Measurements from ENCODE around the gene ARL3. TPM values are rescaled to one million over a fixed set of nuclear protein-coding genes. Genes with fewer than 3 reads are reported as not detected.

The ARL3 gene
- total RNA-seq, 1 experiment from 2014 or later: 16.5 TPM

DNA sequence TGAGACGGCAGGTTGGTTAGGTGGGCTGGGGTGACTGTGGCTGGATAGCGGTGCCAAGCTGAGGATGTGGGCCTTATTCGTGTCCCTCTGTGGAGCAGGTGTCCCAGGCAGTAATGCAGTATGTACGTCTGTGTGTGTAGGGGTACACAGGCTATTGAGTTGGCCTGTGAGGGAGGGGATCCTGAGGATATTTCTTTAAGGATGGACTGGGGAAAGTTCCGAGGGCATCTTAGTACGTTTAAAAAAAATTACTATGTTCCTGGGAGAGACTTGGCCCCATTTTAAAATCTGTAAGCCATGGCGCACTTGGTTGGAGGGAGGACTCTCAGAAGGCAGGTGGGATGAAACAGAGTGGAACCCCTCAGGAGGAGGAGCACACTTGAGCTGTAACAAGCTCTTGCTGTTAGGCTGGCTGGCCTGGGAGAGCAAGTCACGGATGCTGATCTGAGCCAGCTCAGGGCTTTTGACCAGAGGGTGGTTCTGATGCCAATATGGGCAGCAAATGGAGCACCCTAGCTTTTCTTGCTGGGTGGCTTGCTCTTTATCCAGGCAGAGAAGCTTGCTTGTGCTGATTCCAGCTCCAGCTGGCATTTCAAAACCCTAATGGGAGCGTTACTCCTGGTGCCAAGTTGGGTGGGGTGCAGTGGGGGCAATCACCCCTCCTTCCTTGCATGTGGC is 30.3 kb upstream of the ARL3 start:
- Histone ChIP-seq H2AK5ac (ENCODE audit: insufficient read length, low read length) (no peak overlapping the region), H3K27me3 (ENCODE audit: insufficient read depth, low read length) (no peaks in the 10 kb centered on the region), H2BK12ac (ENCODE audit: insufficient read length, low read depth, low read length) (no peak overlapping the region), H4K8ac (replicated peaks; ENCODE audit: insufficient read length, low read depth, low read length) (no peak overlapping the region), H4K5ac (ENCODE audit: insufficient read length, low read depth, low read length) (no peak overlapping the region), H3K23ac (ENCODE audit: insufficient read length, low read depth, low read length) (no peak overlapping the region), H2BK15ac (ENCODE audit: low read depth, low read length) (no peak overlapping the region), H3K56ac (ENCODE audit: insufficient read length, low read depth, low read length) (no peak overlapping the region), H3K4ac (ENCODE audit: low read depth, low read length) (no peak overlapping the region), H3K79me1 (ENCODE audit: insufficient read depth, low read depth, low read length, poor library complexity, severe bottlenecking) (no peaks in the 10 kb centered on the region), H3K18ac (ENCODE audit: insufficient read length, low read depth, low read length) (peak overlapping the region; percentile 16), H3K14ac (ENCODE audit: insufficient read depth, low read length) (0 out of 2 replicates have a peak overlapping the region, but pooled peaks have one; percentile 25), H2BK5ac (ENCODE audit: insufficient read length, low read length) (no peak overlapping the region), H2BK20ac (ENCODE audit: low read depth, low read length, poor library complexity, severe bottlenecking) (no peak overlapping the region), H3K4me1 (ENCODE audit: insufficient read depth, low read length) (peaks cover 4% of the 10 kb centered on the region; the same call in 1 of the 2 replicates), H4K91ac (ENCODE audit: insufficient read length, low read depth, low read length) (no peak overlapping the region), H4K20me1 (ENCODE audit: control insufficient read depth, insufficient read depth, insufficient read length) (no peaks in the 10 kb centered on the region), H2AFZ (ENCODE audit: low read length) (no peak overlapping the region), H3K27ac (ENCODE audit: insufficient read length, low read depth, low read length) (no peak overlapping the region), H3K9me3 (ENCODE audit: control insufficient read depth, low read depth, low read length) (no peaks in the 10 kb centered on the region), H3K23me2 (ENCODE audit: insufficient read length, low read depth, low read length, poor library complexity, severe bottlenecking) (peaks cover 10% of the 10 kb centered on the region), H3K79me2 (ENCODE audit: insufficient read depth, low read length) (no peaks in the 10 kb centered on the region; the same call in 1 of the 2 replicates), H2BK120ac (ENCODE audit: low read depth, low read length, poor library complexity, severe bottlenecking) (no peak overlapping the region), H3K9ac (ENCODE audit: extremely low read depth, insufficient read length, low read length) (peak overlapping the region; percentile 80), H3T11ph (ENCODE audit: low read length) (no peak overlapping the region), H3K4me2 (ENCODE audit: insufficient read depth, insufficient read length, low read length) (peak overlapping the region; percentile 96)
- Mint-ChIP-seq H3K4me3 (peak overlapping the region; percentile 91 to 92), H3K27me3 (ENCODE audit: low read depth) (peaks cover 2% of the 10 kb centered on the region), H3K27ac (peak overlapping the region; percentile 62 to 86 (median 72); a peak in 5 of 7 replicates), H3K4me1 (peaks cover 26 to 31% of the 10 kb centered on the region in 2 experiments), H3K9me3 (peaks cover 0 to 3% of the 10 kb centered on the region in 2 experiments; a peak in 1 of 5 replicates), H3K36me3 (ENCODE audit: insufficient read depth in 1 of 3, low read depth in 3 of 3) (peaks cover 0 to 2% (median 0%) of the 10 kb centered on the region in 3 experiments; a peak in 2 of 7 replicates)
- WGBS (ENCODE audit: extremely low coverage, insufficient read length, low lambda C conversion rate): no CpG with 5 or more reads among the region's 9 CpGs
- DNase-seq: no peak
- TF ChIP-seq, protein P1, sequence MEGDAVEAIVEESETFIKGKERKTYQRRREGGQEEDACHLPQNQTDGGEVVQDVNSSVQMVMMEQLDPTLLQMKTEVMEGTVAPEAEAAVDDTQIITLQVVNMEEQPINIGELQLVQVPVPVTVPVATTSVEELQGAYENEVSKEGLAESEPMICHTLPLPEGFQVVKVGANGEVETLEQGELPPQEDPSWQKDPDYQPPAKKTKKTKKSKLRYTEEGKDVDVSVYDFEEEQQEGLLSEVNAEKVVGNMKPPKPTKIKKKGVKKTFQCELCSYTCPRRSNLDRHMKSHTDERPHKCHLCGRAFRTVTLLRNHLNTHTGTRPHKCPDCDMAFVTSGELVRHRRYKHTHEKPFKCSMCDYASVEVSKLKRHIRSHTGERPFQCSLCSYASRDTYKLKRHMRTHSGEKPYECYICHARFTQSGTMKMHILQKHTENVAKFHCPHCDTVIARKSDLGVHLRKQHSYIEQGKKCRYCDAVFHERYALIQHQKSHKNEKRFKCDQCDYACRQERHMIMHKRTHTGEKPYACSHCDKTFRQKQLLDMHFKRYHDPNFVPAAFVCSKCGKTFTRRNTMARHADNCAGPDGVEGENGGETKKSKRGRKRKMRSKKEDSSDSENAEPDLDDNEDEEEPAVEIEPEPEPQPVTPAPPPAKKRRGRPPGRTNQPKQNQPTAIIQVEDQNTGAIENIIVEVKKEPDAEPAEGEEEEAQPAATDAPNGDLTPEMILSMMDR (conservative IDR thresholded peaks at IDR 0.05): no peak
